SU-DHL-6 (cell line): ENCODE measurements around the gene SKAP2.

Experiments
- CTCF ChIP-seq: fragments of 200-600 bp; sonication (generic); IDR thresholded peaks from one replicate; pipeline ENCODE4 v1.5.1; 2017; ENCODE audit warnings: antibody characterized with exemption, mild to moderate bottlenecking, low read length, moderate library complexity; ENCODE audit not compliant: insufficient read depth, poor library complexity, severe bottlenecking
- EZH2phosphoT487 ChIP-seq: fragments of 200-600 bp; sonication (generic), shearing (Covaris generic); conservative IDR thresholded peaks from 2 replicates; pipeline ENCODE4 v1.6.1; 2018; ENCODE audit warnings: mild to moderate bottlenecking, antibody characterized with exemption, low read length, moderate library complexity, mixed read lengths

- TF ChIP-seq CTCF, result no peak
- TF ChIP-seq EZH2phosphoT487, result no peak
These were observed 7.3 kb downstream of the SKAP2 start for GRCh38 chr7:26857170-26857505.
